AG04449 (cell line): ENCODE data around the gene MYL6B.

Experiments
- CTCF ChIA-PET: fragments of 350-600 bp; formaldehyde crosslinking; extraction: SDS; loops from one replicate; lab custom pipeline; 2021; ENCODE audit warnings: antibody characterized with exemption; lab: Yijun Ruan, JAX
- POLR2A ChIA-PET: fragments of 400-600, 350-600 bp; formaldehyde crosslinking; extraction: SDS; loops from one replicate; lab custom pipeline; 2020; ENCODE audit warnings: antibody characterized with exemption, inconsistent platforms; lab: Yijun Ruan, JAX
- DNase-seq: peaks from one replicate; pipeline ENCODE4 v3.0.0-alpha.2; 2010; ENCODE audit warnings: low read depth, low spot score
- H3K4me3 ChIP-seq: 2 replicates; pipeline ENCODE4 v1.5.1; 2011; ENCODE audit warnings: low read depth, mild to moderate bottlenecking, control low read depth, low read length
- TF ChIP-seq, protein P1 (sequence below): IDR thresholded peaks from one replicate; pipeline ENCODE4 v1.5.1; 2011; ENCODE audit warnings: mild to moderate bottlenecking, moderate library complexity, low read length, control low read depth, inconsistent platforms; ENCODE audit not compliant: insufficient read depth; ENCODE audit errors: missing control alignments

The MYL6B gene

DNA sequence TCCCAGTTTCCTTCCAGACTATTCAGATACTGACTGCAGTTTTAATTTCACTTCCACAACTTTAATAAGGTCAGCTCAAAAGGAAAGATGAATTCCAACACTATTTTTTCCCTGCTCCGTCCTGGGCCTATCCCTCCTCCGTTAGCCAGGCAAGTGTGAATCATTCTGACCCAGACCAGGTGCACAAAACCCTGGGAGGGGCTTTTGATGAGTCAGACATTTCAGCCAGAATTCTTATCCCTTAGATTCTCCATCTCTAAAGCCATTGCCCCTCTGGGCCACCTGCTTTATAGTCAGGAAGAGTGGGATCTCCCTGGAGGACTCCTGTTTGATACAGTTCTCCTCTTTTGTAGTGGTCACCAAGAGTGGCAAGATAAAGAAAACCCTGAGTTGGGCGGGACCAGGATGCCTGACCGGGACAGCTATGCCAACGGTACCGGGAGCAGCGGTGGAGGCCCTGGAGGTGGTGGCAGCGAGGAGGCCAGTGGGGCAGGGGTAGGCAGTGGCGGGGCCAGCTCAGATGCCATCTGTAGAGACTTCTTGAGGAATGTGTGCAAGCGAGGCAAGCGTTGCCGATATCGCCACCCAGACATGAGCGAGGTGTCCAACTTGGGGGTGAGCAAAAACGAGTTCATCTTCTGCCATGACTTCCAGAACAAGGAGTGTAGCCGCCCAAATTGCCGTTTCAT, 32.1 kb upstream of the MYL6B start:
- H3K4me3 ChIP-seq: no peak overlapping the region
- TF ChIP-seq, protein P1, sequence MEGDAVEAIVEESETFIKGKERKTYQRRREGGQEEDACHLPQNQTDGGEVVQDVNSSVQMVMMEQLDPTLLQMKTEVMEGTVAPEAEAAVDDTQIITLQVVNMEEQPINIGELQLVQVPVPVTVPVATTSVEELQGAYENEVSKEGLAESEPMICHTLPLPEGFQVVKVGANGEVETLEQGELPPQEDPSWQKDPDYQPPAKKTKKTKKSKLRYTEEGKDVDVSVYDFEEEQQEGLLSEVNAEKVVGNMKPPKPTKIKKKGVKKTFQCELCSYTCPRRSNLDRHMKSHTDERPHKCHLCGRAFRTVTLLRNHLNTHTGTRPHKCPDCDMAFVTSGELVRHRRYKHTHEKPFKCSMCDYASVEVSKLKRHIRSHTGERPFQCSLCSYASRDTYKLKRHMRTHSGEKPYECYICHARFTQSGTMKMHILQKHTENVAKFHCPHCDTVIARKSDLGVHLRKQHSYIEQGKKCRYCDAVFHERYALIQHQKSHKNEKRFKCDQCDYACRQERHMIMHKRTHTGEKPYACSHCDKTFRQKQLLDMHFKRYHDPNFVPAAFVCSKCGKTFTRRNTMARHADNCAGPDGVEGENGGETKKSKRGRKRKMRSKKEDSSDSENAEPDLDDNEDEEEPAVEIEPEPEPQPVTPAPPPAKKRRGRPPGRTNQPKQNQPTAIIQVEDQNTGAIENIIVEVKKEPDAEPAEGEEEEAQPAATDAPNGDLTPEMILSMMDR: no peak
- POLR2A ChIA-PET: interaction anchor here (0.7 to 1.0 kb wide), 3 partner anchors 8 to 38 kb away, joined by 3 read pairs; partner anchors contain the start of genes ESYT1, MYL6 and PA2G4
- CTCF ChIA-PET: interaction anchor here (0.6 to 12.9 kb wide), 36 partner anchors 7 to 344 kb away, joined by 3 to 311 read pairs (median 6); partner anchors contain the start of genes ANKRD52, ESYT1, MYL6 and PA2G4
- DNase-seq: no peak

DNA sequence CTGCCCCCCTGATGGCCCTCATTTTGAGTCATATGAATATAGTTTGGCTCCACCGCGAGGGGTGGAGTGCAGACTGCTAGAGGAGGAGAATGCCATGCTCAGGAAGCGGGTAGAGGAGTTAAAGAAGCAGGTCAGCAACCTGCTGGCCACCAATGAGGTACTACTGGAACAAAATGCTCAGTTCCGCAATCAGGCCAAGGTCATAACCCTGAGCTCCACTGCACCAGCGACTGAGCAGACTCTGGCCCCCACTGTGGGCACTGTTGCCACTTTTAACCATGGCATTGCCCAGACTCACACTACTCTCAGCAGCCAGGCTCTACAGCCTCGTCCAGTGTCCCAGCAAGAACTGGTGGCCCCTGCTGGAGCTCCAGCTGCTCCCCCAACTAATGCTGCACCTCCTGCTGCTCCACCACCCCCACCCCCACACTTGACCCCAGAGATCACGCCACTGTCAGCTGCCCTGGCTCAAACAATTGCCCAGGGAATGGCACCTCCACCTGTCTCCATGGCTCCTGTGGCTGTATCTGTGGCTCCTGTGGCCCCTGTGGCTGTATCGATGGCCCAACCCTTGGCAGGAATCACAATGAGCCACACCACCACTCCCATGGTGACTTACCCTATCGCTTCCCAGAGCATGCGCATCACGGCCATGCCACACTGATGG, 31.1 kb upstream of the MYL6B start:
- ChIA-PET POLR2A (no interaction called here), CTCF (interaction anchor here (0.7 to 12.9 kb wide), 4 partner anchors 60 to 100 kb away, joined by 3 to 311 read pairs (median 26); partner anchors contain the start of genes RNF41 and SMARCC2)
- no peak for DNase-seq
- TF ChIP-seq, protein P1: no peak
- H3K4me3 ChIP-seq: no peak overlapping the region

DNA sequence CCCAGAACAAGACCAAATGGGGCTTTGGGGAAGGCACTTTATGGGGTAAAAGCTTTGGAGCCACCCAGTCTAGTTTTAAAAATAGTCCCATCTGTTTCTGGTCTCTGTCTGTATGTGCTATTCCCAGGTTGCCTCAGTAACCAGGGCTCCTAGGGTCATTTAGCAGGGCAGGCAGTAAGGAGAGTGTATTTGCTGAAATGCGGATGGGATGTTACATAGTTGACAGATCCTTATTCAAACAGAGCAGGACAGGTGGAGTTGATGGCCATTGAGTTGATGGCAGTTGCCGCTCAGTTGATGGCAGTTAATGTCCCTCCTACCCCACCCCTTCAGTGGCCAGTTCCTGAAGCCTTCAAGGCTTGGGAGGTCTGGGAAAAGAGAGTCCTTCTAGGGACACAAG, 29.8 kb upstream of the MYL6B start:
- TF ChIP-seq, protein P1: no peak
- ChIA-PET CTCF (interaction anchor here (0.9 to 12.9 kb wide), 3 partner anchors 16 to 100 kb away, joined by 3 to 311 read pairs (median 6); partner anchors contain the start of genes RNF41 and SMARCC2), POLR2A (interaction anchor here (0.5 kb wide), 1 partner anchor 40 kb away, joined by 5 read pairs; no protein-coding TSS in a partner anchor)
- no peak for DNase-seq
- no peak overlapping the region for H3K4me3 ChIP-seq

DNA sequence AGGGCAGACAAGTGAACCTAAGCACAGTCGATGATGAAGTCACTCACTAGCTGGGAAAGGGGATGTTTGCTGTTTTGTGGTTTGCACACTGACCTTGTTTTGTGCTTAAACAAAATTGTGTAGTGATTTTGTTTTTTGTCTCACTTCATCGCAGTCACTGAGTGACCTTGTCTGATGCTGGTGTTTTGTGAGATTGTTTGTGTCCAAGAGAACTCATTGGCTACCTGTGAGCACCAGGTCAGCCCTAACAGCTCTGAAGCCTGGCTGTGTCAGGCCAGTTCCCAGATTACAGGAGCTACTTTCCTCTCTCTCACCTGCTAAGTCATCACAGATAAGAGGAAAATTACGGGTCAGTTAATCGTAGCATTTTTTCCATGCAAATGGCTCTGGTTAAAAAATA, 28.3 kb upstream of the MYL6B start:
- ChIA-PET POLR2A (interaction anchor here (0.9 kb wide), 1 partner anchor 34 kb away, joined by 4 read pairs; the partner anchor contains the start of gene MYL6), CTCF (interaction anchor here (0.8 to 12.9 kb wide), 11 partner anchors 14 to 190 kb away, joined by 3 to 311 read pairs (median 4); partner anchors contain the start of genes PA2G4, RNF41 and SMARCC2)
- H3K4me3 ChIP-seq: no peak overlapping the region
- DNase-seq: no peak
- TF ChIP-seq, protein P1: no peak

DNA sequence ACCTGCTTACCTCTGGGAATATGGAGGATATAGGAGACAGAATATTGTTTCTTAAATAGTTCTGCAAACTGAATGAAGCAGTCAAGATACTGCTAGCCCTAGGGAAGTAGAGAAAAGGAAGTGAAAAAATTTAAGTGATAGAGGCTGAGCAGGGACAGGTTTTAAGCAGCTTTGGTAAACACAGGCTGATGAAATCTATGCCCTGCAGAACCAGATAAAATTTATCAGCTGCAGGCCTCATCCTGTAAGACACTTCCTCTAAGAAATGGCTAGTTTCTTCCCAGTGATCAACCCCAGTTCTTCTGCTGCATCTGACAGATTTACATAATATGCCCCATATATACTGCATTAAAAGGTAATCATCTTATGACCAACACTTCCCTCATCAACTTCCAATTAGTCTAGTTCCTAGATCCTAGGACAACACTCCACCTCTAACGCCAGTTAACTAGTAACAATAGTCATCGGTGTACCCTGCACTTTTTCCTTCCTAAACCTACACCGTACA, 25.6 kb upstream of the MYL6B start:
- POLR2A ChIA-PET: interaction anchor here (0.9 to 2.9 kb wide), 4 partner anchors 9 to 70 kb away, joined by 3 to 14 read pairs (median 7); partner anchors contain the start of genes SMARCC2 and ZC3H10
- CTCF ChIA-PET: interaction anchor here (0.9 to 12.9 kb wide), 13 partner anchors 8 to 174 kb away, joined by 3 to 311 read pairs (median 5); partner anchors contain the start of genes MYL6, RNF41, RPL41 and SMARCC2
- H3K4me3 ChIP-seq: peak overlapping the region; percentile 50; the same call in 1 of the 2 replicates
- DNase-seq: no peak
- TF ChIP-seq, protein P1: no peak
